ENCODE data around the gene RPL7A. TPM values are rescaled to one million over a fixed set of nuclear protein-coding genes. Genes with fewer than 3 reads are reported as not detected.

Gene RPL7A
- total and polyA plus RNA-seq, 4 donors = 796 to 2,086 (median 1,475) TPM

DNA sequence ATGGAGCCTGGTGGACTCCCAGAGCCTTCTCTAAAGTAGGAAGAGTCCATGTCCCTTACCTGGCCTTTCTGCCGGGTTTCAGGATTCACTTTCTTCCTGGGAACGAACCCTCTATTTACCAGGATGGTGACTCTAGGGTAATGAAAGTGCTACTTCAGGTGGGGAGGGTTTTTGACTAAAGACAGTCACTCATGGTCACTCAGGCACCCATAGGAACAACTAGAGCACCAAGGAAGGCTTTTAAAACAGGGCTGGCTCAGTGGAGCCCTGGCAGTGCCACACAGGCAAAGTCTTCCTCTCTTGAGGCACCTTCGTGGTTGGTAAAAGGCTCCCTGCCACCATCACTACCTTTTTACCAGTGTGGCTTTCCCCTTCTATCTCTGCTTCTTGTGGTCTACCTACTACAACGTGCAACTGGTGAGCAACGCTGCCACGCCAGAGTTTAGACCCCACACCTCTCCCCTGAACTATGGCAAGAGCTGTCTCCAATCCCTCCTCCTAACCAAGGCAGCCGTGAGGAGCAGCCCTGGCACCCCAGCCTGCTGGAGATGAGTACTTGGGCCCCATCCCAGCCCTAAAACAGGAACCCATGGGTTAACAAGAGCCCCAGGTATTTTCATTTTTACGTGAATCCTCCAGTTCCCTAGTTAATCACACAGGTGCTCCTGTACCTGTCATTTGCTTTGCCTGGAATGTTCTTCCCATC lies 4.8 kb downstream of the RPL7A start:
- Histone ChIP-seq H3K4me3 (ENCODE audit: low read depth, low read length) (no peak overlapping the region), H3K4me1 (ENCODE audit: control insufficient read depth, insufficient read depth, low read length) (peaks cover 38% of the 10 kb centered on the region), H3K36me3 (ENCODE audit: control insufficient read depth, insufficient read depth, low read length) (peaks cover 55% of the 10 kb centered on the region), H3K9me3 (ENCODE audit: control insufficient read depth, insufficient read depth, low read length) (no peaks in the 10 kb centered on the region), H3K27me3 (ENCODE audit: control insufficient read depth, insufficient read depth, low read length) (no peaks in the 10 kb centered on the region), H3K27ac (ENCODE audit: low read depth, low read length) (no peak overlapping the region)
- WGBS (ENCODE audit: insufficient coverage) = 80% methylated on average over 6 of the region's 8 CpGs
- DNase-seq (ENCODE audit: low read depth in 4 of 6, low spot score in 6 of 6) = no peak

DNA sequence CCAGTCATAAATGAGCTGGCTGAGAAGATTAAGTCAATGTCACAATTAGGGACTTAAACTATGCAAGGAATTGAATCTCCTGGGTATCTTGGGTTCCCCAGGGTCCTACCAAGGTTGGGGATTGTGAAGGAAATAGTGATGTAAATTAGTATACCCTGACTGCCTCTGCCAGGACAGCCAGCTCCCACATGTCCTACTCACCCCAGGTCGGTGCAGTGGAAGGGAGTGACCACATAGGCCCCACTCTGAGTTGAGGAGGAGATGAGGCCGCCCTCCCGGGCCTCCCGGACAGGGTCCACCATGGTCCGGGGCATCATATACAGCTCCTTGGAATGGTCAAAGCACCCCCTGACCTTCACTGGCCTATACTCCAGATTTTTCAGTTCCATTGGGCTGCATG lies 5.5 kb downstream of the RPL7A start:
- WGBS (ENCODE audit: insufficient coverage) = 86% methylated on average over 5 of the region's 5 CpGs
- Histone ChIP-seq H3K27me3 (ENCODE audit: control insufficient read depth, insufficient read depth, low read length) (no peaks in the 10 kb centered on the region), H3K4me3 (ENCODE audit: low read depth, low read length) (no peak overlapping the region), H3K9me3 (ENCODE audit: control insufficient read depth, insufficient read depth, low read length) (no peaks in the 10 kb centered on the region), H3K36me3 (ENCODE audit: control insufficient read depth, insufficient read depth, low read length) (peaks cover 61% of the 10 kb centered on the region), H3K27ac (ENCODE audit: low read depth, low read length) (no peak overlapping the region), H3K4me1 (ENCODE audit: control insufficient read depth, insufficient read depth, low read length) (peaks cover 41% of the 10 kb centered on the region)
- no peak for DNase-seq (ENCODE audit: low read depth in 4 of 6, low spot score in 6 of 6)

DNA sequence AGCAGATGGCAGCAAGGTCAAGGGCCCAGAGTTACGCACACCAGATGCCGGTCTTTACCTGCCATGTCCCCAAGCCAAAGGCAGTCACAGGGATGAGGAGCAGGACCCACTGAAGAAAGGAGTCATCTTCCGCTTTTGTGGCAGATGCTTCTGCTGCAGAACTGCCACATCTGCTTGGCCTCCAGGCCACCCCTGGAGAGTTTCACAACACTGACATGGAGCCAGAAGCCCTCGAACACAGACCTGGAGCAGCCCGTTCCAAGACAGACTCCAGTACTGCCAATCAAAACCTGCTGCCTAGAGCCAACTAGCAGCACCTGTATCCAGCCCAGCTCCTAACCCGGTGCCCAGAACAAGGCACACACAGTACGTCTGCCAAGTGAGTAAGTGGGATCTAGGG lies 6.7 kb downstream of the RPL7A start:
- no peak overlapping the region for H3K27ac ChIP-seq (ENCODE audit: low read depth, low read length)
- DNase-seq (ENCODE audit: low read depth in 4 of 6, low spot score in 6 of 6) = no peak
- H3K9me3 ChIP-seq (ENCODE audit: control insufficient read depth, insufficient read depth, low read length) = no peaks in the 10 kb centered on the region
- H3K4me1 ChIP-seq (ENCODE audit: control insufficient read depth, insufficient read depth, low read length) = peaks cover 43% of the 10 kb centered on the region
- no peak overlapping the region for H3K4me3 ChIP-seq (ENCODE audit: low read depth, low read length)
- H3K27me3 ChIP-seq (ENCODE audit: control insufficient read depth, insufficient read depth, low read length) = no peaks in the 10 kb centered on the region
- 89% methylated on average over 7 of the region's 7 CpGs for WGBS (ENCODE audit: insufficient coverage)
- peaks cover 68% of the 10 kb centered on the region for H3K36me3 ChIP-seq (ENCODE audit: control insufficient read depth, insufficient read depth, low read length)

DNA sequence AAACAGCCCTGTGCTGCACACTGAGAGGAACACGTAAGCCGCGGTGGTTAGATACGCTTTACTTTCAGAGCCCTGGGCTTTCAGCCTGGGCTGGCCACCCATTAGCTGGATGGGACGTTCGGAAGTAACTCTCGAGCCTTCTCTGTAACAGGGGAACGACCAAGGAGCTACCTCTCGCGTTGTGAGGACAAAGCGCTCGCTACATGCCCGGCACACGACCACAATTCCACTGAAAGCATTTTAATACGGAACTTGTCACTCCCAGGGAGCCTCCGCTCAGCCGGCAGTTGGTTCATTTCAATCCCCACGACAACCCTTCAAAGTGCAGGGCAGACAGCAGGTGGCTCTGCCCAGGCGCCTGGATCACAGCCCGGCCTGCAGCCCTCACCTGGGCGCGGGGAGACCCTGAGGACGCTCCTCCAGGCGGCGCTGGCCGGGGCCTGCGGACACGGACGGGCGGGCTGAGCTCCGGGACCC lies 7.9 kb downstream of the RPL7A start:
- H3K4me1 ChIP-seq (ENCODE audit: control insufficient read depth, insufficient read depth, low read length) = peaks cover 44% of the 10 kb centered on the region
- no peak overlapping the region for H3K27ac ChIP-seq (ENCODE audit: low read depth, low read length)
- no peaks in the 10 kb centered on the region for H3K27me3 ChIP-seq (ENCODE audit: control insufficient read depth, insufficient read depth, low read length)
- H3K9me3 ChIP-seq (ENCODE audit: control insufficient read depth, insufficient read depth, low read length) = no peaks in the 10 kb centered on the region
- peaks cover 69% of the 10 kb centered on the region for H3K36me3 ChIP-seq (ENCODE audit: control insufficient read depth, insufficient read depth, low read length)
- under 1% methylated on average over 31 of the region's 31 CpGs for WGBS (ENCODE audit: insufficient coverage)
- no peak for DNase-seq (ENCODE audit: low read depth in 4 of 6, low spot score in 6 of 6)
- peak overlapping the region; percentile 62 for H3K4me3 ChIP-seq (ENCODE audit: low read depth, low read length)

DNA sequence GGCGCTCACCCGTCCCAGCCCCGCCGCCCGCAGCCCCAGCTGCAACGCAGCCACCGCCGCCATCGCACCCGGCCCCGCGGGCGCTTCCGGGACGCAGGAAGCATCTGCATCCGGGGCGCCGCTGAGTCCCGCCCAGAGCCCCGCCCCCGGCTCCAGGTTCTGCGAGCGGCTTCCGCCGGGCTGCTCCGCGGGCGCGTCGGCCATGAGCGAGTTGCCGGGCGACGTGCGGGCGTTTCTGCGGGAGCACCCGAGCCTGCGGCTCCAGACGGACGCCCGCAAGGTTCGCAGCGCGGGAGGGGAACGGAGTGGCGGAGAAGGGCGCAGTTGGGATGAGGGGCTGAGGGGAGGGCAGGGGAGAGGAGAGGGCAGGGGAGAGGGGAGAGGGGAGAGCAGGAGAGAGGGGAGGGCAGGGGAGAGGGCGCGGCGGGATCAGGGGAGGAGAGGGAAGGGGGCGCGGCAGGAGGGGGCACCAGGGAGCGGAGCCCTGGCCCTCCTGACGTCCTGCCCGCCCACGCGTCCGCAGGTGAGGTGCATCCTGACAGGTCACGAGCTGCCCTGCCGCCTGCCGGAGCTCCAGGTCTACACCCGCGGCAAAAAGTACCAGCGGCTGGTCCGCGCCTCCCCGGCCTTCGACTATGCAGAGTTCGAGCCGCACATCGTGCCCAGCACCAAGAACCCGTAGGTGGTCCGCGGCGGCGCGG lies 8.5 kb downstream of the RPL7A start, which contains the start of the genes SURF1 and SURF2:
Gene SURF1 (minus strand): TSS at position 97 of the 701 bp plus-strand sequence. CDS start 34 bp downstream, at position 63.
Gene SURF2 (plus strand): TSS at position 160 of the 701 bp plus-strand sequence. CDS start 43 bp downstream, at position 203.
- peaks cover 44% of the 10 kb centered on the region for H3K4me1 ChIP-seq (ENCODE audit: control insufficient read depth, insufficient read depth, low read length)
- H3K4me3 ChIP-seq (ENCODE audit: low read depth, low read length) = peak within 1 kb of the TSS; percentile 68
- no peak within 1 kb of the TSS for H3K27ac ChIP-seq (ENCODE audit: low read depth, low read length)
- peak in 3 of 6 donors; percentile 75 to 94 (median 94) for DNase-seq (ENCODE audit: low read depth in 4 of 6, low spot score in 6 of 6)
- H3K27me3 ChIP-seq (ENCODE audit: control insufficient read depth, insufficient read depth, low read length) = no peaks in the 10 kb centered on the region
- H3K36me3 ChIP-seq (ENCODE audit: control insufficient read depth, insufficient read depth, low read length) = peaks cover 69% of the 10 kb centered on the region
- H3K9me3 ChIP-seq (ENCODE audit: control insufficient read depth, insufficient read depth, low read length) = no peaks in the 10 kb centered on the region
- WGBS (ENCODE audit: insufficient coverage) = under 1% methylated on average over 78 of the region's 78 CpGs

DNA sequence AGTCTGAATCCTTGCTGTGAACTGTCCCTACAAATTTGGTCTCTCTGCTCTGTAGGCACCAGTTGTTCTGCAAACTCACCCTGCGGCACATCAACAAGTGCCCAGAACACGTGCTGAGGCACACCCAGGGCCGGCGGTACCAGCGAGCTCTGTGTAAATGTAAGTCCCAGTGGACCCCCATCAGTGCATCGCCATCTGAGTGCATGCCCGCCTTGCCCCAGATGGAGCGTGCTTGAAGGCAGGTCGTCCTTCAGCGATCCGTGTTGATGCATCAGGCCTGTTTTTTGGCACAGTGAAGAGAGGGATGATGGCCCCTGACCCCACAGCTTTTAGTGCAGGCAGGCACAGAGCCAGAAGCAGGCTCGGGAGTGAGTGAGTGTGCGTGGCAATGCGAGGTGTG lies 9.6 kb downstream of the RPL7A start:
- Histone ChIP-seq H3K36me3 (ENCODE audit: control insufficient read depth, insufficient read depth, low read length) (peaks cover 71% of the 10 kb centered on the region), H3K4me3 (ENCODE audit: low read depth, low read length) (peak overlapping the region; percentile 68)
- DNase-seq (ENCODE audit: low read depth in 4 of 6, low spot score in 6 of 6) = no peak

DNA sequence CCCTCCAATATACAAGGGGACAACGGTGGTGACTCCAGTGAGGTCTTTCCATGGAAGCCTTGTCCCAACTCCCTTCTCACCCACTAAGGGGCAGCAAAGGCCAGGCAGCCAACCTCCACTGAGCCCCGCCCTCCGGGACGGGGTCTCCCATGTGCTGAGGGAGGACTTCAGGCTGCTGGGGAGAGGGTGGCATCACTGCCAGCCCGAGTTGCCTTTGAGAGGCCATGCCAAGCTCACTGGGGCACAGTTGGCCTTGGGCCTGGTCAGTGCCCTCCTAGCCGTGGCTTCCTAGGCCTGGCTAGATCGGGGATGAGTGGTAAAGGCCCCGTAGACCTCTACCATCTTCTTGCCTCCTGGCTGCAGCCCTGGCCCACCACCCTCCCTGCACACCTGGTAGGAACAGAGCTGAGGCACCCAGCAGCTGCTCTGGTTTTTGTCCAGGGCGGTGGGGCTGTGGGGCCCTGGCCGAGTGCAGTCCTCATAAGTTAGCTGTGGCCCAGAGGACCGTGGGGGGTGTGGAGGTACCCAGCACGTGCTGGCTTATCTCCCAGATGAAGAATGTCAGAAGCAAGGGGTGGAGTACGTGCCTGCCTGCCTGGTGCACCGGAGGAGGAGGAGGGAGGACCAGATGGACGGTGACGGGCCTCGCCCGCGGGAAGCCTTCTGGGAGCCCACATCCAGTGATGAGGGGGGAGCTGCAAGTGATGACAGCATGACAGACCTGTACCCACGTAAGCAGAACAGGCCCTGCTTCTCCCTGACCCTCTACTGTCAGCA lies 11.6 kb downstream of the RPL7A start:
- peak in 1 of 6 donors; percentile 14 for DNase-seq (ENCODE audit: low read depth in 4 of 6, low spot score in 6 of 6)
- H3K4me1 ChIP-seq (ENCODE audit: control insufficient read depth, insufficient read depth, low read length) = peaks cover 44% of the 10 kb centered on the region
- H3K27me3 ChIP-seq (ENCODE audit: control insufficient read depth, insufficient read depth, low read length) = no peaks in the 10 kb centered on the region
- 77% methylated on average over 17 of the region's 20 CpGs for WGBS (ENCODE audit: insufficient coverage)
- peaks cover 76% of the 10 kb centered on the region for H3K36me3 ChIP-seq (ENCODE audit: control insufficient read depth, insufficient read depth, low read length)
- H3K4me3 ChIP-seq (ENCODE audit: low read depth, low read length) = no peak overlapping the region
- no peak overlapping the region for H3K27ac ChIP-seq (ENCODE audit: low read depth, low read length)
- no peaks in the 10 kb centered on the region for H3K9me3 ChIP-seq (ENCODE audit: control insufficient read depth, insufficient read depth, low read length)

More for the DNA sequence above, 9.6 kb downstream of the RPL7A start:
- no peak overlapping the region for H3K27ac ChIP-seq (ENCODE audit: low read depth, low read length)
- H3K4me1 ChIP-seq (ENCODE audit: control insufficient read depth, insufficient read depth, low read length) = peaks cover 44% of the 10 kb centered on the region
- no peaks in the 10 kb centered on the region for H3K9me3 ChIP-seq (ENCODE audit: control insufficient read depth, insufficient read depth, low read length)
- H3K27me3 ChIP-seq (ENCODE audit: control insufficient read depth, insufficient read depth, low read length) = no peaks in the 10 kb centered on the region
- WGBS (ENCODE audit: insufficient coverage) = 87% methylated on average over 14 of the region's 14 CpGs

DNA sequence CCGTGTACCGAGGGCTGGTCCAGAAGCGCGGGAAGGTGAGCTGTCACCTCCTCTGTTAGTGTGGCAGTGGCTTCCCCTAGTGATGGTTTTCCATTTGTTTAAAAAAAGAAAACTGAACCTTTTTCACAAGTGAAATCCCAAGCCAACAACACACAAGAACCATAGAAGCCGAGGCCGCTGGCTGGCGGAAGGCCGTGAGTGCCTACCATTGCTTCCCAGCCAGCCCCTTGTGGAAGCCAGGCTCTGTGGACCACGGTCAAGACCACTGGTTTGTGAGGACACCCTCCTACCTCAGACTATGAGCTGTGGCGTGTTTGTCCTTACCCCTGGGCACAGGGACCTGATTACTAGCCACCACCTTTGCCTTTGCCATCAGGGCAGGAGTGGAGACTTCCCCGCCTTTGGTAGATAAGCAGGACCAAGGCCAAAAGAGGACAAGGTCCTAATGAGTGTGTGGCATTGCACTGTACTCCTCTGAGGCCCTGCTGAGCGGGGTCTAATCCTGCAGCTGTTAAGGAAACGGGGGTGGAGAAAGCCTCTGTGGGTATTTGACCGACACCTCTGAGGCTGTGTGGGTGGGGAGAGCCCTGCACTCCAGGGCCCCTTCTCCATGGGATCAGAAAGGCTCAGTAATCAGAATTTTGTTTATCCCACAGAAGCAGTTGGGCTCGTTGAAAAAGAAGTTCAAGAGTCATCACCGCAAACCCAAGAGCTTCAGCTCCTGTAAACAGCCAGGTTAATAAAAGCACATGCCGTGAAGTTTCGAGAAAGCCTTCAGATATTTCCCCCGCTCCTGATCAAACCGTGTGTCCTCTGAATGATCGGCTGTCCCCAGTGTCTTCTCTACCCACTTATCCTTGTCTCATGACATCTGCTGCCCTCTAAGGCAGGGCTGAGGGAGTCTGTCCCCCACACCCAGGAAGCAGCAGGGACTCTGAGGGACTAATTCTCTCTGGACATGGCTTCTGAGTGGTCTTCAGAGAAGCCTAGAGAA lies 12.7 kb downstream of the RPL7A start:
- DNase-seq (ENCODE audit: low read depth in 4 of 6, low spot score in 6 of 6) = no peak
- no peaks in the 10 kb centered on the region for H3K9me3 ChIP-seq (ENCODE audit: control insufficient read depth, insufficient read depth, low read length)
- 85% methylated on average over 17 of the region's 21 CpGs for WGBS (ENCODE audit: insufficient coverage)
- peaks cover 34% of the 10 kb centered on the region for H3K4me1 ChIP-seq (ENCODE audit: control insufficient read depth, insufficient read depth, low read length)
- no peaks in the 10 kb centered on the region for H3K27me3 ChIP-seq (ENCODE audit: control insufficient read depth, insufficient read depth, low read length)
- peaks cover 82% of the 10 kb centered on the region for H3K36me3 ChIP-seq (ENCODE audit: control insufficient read depth, insufficient read depth, low read length)
- no peak overlapping the region for H3K27ac ChIP-seq (ENCODE audit: low read depth, low read length)
- no peak overlapping the region for H3K4me3 ChIP-seq (ENCODE audit: low read depth, low read length)

Data from spinal cord (tissue), 10 donors.